Activated CD4-positive, alpha-beta T cell treated with anti-CD3 and anti-CD28 coated beads, Interleukin-2, amount 10 ng/mL, durations not matched to agents 24 days and 14 days (primary cell): ENCODE results near the gene IRX4. TPM values are rescaled to one million over a fixed set of nuclear protein-coding genes. Genes with fewer than 3 reads are reported as not detected.

Experiments
- DNase-seq: peaks from one replicate; pipeline ENCODE4 v3.0.0; 2022
- H3K27ac Mint-ChIP-seq: one replicate; pipeline ENCODE4 v1.8.0; 2022; ENCODE audit warnings: mild to moderate bottlenecking, mixed read lengths
- H3K27me3 Mint-ChIP-seq: one replicate; pipeline ENCODE4 v1.8.0; 2022; ENCODE audit warnings: mixed read lengths
- H3K36me3 Mint-ChIP-seq: one replicate; pipeline ENCODE4 v1.8.0; 2022; ENCODE audit warnings: low read depth, mild to moderate bottlenecking, mixed read lengths
- H3K4me1 Mint-ChIP-seq: one replicate; pipeline ENCODE4 v1.8.0; 2021; ENCODE audit warnings: mixed read lengths
- H3K4me3 Mint-ChIP-seq: one replicate; pipeline ENCODE4 v1.8.0; 2022; ENCODE audit warnings: mild to moderate bottlenecking, moderate library complexity, mixed read lengths
- H3K9me3 Mint-ChIP-seq: one replicate; pipeline ENCODE4 v1.8.0; 2021; ENCODE audit warnings: mixed read lengths
- intact Hi-C: fragments of 100-400 bp; cut with micrococcal nuclease; formaldehyde crosslinking; loops from one replicate; pipeline ENCODE4 v1.15.1; 2023
- total RNA-seq: library from RNA; stranded (reverse); gene quantifications from 2 replicates; pipeline ENCODE4 v1.2.3, GENCODE V29; 2022

Gene IRX4
- total RNA-seq, 1 donor from 2014 or later: not detected

DNA sequence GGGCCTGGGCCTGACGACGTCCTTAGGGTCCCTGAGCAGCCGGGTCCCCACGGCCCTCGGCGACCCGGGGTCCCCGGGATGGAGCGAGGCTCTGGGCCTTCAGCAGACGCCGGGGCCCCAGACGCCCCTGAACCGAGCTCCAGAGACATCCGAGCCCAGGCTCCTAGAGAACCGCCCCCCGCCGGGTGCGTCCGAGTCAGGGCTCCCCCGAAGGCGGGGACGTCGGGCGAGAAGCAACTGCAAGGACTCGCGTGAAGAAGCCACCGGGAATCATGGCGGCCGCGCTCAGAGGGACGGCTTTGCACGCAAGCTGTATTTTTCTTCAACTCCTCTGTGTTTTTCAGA, 25.5 kb downstream of the IRX4 start:
- no peak overlapping the region for H3K27ac Mint-ChIP-seq
- peaks cover 20% of the 10 kb centered on the region for H3K27me3 Mint-ChIP-seq
- no peak overlapping the region for H3K4me3 Mint-ChIP-seq
- intact Hi-C loops: no loop called here
- no peaks in the 10 kb centered on the region for H3K4me1 Mint-ChIP-seq
- H3K36me3 Mint-ChIP-seq: no peaks in the 10 kb centered on the region
- no peak for DNase-seq
- no peaks in the 10 kb centered on the region for H3K9me3 Mint-ChIP-seq

DNA sequence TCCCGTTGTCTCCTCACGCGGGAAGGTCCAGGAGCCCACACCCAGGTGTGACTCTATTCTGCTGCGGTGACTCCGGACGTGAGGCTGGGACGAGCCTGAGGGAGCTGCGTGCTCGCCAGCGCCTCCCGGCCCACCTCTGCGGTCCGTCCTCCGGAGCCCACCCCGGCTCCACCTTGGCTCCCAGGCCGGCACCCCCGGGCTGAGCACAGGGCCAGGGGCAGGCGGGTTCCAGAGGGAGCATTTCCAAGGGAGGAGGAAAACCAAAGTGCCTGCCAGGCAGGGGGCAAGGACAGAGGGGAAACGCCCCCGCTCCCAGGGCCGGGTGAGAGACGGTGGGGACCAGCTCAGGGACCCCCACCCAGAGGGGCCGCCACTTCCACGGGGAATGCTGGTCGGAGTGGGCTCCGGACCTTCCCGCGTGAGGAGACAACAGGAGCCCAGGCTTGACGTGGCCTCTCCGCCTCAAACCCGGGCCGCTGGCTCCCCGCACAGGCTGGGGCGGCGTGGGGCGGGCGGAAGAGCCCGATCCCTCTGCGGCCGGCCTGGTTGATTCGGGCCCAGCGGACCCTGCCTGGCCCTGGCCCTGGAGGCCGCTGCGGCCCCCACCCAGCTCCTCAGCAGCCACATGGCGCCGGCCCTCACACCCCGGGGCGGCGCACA, 26.0 kb downstream of the IRX4 start:
- intact Hi-C loops: no loop called here
- Mint-ChIP-seq H3K4me3 (no peak overlapping the region), H3K27me3 (peaks cover 24% of the 10 kb centered on the region), H3K9me3 (no peaks in the 10 kb centered on the region), H3K4me1 (no peaks in the 10 kb centered on the region), H3K27ac (no peak overlapping the region), H3K36me3 (no peaks in the 10 kb centered on the region)
- DNase-seq: no peak

DNA sequence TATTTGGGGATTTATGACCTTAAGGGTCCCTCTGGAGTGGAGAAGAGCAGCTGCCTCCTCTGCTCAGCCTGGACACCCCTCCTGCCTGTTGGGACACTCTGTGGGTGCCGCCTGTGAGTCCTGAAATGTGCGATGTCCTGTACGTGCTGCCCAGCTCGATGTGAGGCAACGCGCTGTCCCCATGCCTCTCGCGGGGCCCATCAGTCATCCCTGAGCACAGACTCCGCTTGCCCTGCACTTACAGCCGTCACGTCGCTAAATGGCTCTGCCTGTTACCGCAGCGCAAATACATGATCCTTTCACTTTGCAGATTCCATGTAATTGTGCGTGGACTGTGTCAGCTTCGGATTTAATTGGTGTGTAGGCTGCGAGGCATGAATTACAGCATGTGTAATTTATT, 27.1 kb downstream of the IRX4 start:
- Mint-ChIP-seq H3K9me3 (no peaks in the 10 kb centered on the region), H3K4me3 (no peak overlapping the region), H3K36me3 (no peaks in the 10 kb centered on the region), H3K4me1 (no peaks in the 10 kb centered on the region), H3K27me3 (peaks cover 33% of the 10 kb centered on the region), H3K27ac (no peak overlapping the region)
- no peak for DNase-seq
- intact Hi-C loops: no loop called here

DNA sequence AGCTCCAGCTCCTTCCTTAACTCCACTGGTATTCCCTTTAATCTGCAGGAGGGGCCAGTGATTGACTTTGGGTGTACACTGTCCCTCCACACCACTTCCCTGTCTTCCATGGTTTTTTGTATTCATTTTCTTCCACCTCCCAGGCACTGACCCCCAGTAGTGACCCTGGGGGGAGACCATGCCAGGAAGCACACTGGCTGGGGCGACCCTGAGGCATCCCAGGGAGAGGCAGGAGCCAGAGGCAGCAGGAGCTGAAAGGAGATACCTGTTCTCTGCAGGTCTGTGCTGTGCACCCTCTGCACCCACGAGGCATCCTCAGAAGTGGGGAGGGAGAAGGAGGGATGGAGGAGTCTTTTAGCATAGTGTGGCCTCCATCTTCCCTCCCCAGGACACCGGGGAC, 27.6 kb downstream of the IRX4 start:
- Mint-ChIP-seq H3K36me3 (no peaks in the 10 kb centered on the region), H3K27ac (no peak overlapping the region), H3K9me3 (no peaks in the 10 kb centered on the region), H3K4me3 (no peak overlapping the region), H3K27me3 (peaks cover 38% of the 10 kb centered on the region), H3K4me1 (no peaks in the 10 kb centered on the region)
- intact Hi-C loops: no loop called here
- DNase-seq: no peak

DNA sequence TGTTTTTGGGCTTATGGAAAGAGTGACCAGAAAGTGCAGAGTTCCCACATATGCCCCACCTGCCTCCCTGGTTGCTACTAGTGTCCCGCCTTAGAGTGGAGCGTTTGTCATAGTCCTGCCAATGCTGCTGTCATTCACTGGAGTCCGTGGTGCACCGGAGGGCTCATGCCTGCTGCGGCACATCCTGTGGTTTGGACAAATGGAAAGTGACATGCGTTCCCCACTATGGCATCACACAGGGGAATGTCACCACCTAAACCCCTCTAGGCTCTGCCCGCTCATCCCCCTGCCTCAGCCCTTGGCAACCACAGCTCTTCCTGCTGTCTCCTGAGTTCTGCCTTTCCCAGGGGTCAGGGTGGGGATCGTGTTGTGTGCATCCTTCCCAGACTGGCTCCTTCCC, 29.2 kb downstream of the IRX4 start:
- H3K27me3 Mint-ChIP-seq: peaks cover 47% of the 10 kb centered on the region
- H3K4me1 Mint-ChIP-seq: no peaks in the 10 kb centered on the region
- no peaks in the 10 kb centered on the region for H3K9me3 Mint-ChIP-seq
- no peak overlapping the region for H3K27ac Mint-ChIP-seq
- H3K4me3 Mint-ChIP-seq: no peak overlapping the region
- intact Hi-C loops: no loop called here
- H3K36me3 Mint-ChIP-seq: no peaks in the 10 kb centered on the region
- DNase-seq: no peak

DNA sequence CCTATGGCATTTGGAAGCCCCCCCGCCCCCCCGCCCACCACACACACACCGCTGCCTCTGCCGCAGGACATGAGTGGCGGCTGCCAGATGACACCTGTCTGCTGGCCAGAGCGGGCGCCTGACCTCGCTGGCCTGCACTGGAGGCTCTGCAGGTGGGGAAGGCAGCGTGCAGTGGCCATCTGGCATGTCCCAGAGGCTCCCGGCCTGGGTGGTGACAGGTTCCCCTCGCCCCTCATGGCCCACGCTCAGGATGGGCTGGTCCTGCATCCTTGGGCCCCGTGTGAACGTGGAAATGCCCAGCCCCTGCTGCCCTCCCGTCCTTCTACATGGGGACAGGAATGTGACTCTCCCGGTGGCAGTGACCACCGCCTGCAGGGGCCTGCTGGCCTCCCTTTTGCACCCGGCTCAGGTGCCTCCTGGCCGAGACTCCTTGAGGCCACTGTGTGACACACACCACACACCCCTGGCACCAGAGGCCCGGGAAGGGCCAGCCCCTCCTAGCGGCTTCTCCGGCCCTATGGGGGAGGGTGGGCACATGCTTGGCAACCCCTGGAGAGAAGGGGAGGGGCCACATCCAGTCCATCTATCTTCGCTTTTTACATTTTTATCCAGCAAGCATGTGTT, 30.3 kb downstream of the IRX4 start:
- Mint-ChIP-seq H3K27ac (no peak overlapping the region), H3K27me3 (peaks cover 47% of the 10 kb centered on the region), H3K4me1 (no peaks in the 10 kb centered on the region), H3K36me3 (no peaks in the 10 kb centered on the region), H3K9me3 (no peaks in the 10 kb centered on the region), H3K4me3 (no peak overlapping the region)
- intact Hi-C loops: no loop called here
- DNase-seq: no peak

DNA sequence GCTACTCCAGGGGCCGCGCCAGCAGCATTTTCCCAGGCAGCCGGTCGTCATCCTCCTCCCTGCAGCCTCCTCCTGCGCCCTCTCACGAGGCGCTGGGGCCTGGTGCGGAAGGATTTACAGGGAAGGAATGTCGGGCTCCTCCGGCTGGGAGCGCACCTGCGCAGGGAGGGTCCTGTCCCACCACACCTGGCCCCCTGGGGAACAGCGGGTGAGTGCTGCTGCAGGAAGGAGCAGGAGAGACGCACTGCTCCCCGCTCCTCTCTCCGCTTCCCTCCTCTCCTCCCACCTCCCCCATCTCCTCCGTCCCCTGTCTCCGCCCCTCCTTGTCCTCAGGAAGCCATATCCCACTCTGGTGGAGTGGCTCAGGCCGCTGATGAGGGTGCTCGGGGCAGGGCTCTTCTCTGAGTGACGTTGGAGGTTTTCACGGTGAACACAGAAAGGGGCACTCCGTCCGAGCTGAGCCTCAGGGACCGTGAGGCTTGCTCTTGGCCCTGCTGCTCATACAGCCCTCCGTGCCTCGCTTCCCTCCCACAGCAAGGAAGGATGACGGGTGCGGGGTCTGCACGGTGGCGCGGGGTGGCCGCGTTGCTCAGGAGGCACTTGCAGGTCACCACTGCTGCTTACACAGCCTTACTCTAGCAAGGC, 31.3 kb downstream of the IRX4 start:
- Mint-ChIP-seq H3K27me3 (peaks cover 49% of the 10 kb centered on the region), H3K4me3 (no peak overlapping the region), H3K36me3 (no peaks in the 10 kb centered on the region), H3K27ac (no peak overlapping the region), H3K9me3 (no peaks in the 10 kb centered on the region), H3K4me1 (no peaks in the 10 kb centered on the region)
- intact Hi-C loops: no loop called here
- DNase-seq: no peak

- H3K27ac Mint-ChIP-seq: no peak overlapping the region
- DNase-seq: no peak
- no peaks in the 10 kb centered on the region for H3K9me3 Mint-ChIP-seq
- intact Hi-C loops: no loop called here
- H3K36me3 Mint-ChIP-seq: no peaks in the 10 kb centered on the region
- H3K4me3 Mint-ChIP-seq: no peak overlapping the region
- peaks cover 47% of the 10 kb centered on the region for H3K27me3 Mint-ChIP-seq
- no peaks in the 10 kb centered on the region for H3K4me1 Mint-ChIP-seq
Observed at GRCh38 chr5:1850324-1851154, 32.2 kb downstream of the IRX4 start.

GRCh38 chr5:1847611-1848010, 35.1 kb downstream of the IRX4 start:
- no peaks in the 10 kb centered on the region for H3K9me3 Mint-ChIP-seq
- no peak overlapping the region for H3K4me3 Mint-ChIP-seq
- no peak for DNase-seq
- intact Hi-C loops: no loop called here
- no peak overlapping the region for H3K27ac Mint-ChIP-seq
- peaks cover 30% of the 10 kb centered on the region for H3K27me3 Mint-ChIP-seq
- H3K36me3 Mint-ChIP-seq: no peaks in the 10 kb centered on the region
- no peaks in the 10 kb centered on the region for H3K4me1 Mint-ChIP-seq

DNA sequence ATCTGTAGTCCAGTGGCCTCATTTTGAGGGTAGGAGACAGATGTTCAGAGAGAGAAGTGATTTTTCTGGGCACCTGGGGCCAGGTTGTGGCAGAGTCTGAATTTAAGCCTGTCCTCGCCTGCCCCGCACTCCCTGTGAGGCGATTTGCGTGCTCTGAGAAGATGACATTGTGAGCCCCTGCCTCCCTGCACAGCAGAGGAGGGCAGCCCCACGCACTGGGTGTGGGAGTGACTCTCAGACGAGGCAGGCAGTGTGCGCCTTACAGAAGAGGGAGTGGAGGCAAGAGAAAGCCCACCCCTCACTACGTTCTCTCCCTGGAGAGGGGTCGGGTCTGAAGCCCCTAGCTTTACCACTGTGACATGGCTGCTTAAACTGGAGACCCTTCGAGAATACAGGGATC, 35.7 kb downstream of the IRX4 start:
- peaks cover 29% of the 10 kb centered on the region for H3K27me3 Mint-ChIP-seq
- H3K27ac Mint-ChIP-seq: no peak overlapping the region
- no peak overlapping the region for H3K4me3 Mint-ChIP-seq
- intact Hi-C loops: no loop called here
- H3K9me3 Mint-ChIP-seq: no peaks in the 10 kb centered on the region
- H3K36me3 Mint-ChIP-seq: no peaks in the 10 kb centered on the region
- DNase-seq: no peak
- H3K4me1 Mint-ChIP-seq: no peaks in the 10 kb centered on the region

DNA sequence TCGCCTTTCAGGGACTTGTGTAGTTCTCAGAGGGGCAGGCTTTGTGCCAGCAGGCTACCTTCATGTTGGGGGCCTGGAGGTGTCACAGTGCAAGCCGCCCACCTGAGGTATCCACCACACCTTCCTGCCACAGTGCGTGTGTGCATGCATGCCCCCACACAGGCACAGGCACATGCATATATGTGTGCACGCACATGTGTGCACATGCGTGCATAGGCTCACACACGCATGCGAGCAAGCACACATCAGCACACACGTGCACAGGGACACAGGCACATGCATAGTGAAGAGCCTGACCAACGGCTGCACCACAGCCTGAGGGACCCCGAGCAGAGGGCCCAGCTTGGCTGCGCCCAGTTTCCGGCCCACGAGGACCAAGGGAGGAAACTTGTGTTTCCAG, 36.1 kb downstream of the IRX4 start:
- no peaks in the 10 kb centered on the region for H3K9me3 Mint-ChIP-seq
- intact Hi-C loops: no loop called here

GRCh38 chr5:1845696-1846095, 37.0 kb downstream of the IRX4 start:
- no peak overlapping the region for H3K4me3 Mint-ChIP-seq
- H3K36me3 Mint-ChIP-seq: no peaks in the 10 kb centered on the region
- DNase-seq: no peak
- intact Hi-C loops: no loop called here
- H3K27me3 Mint-ChIP-seq: peaks cover 18% of the 10 kb centered on the region
- H3K27ac Mint-ChIP-seq: no peak overlapping the region
- no peaks in the 10 kb centered on the region for H3K4me1 Mint-ChIP-seq
- no peaks in the 10 kb centered on the region for H3K9me3 Mint-ChIP-seq

More for the DNA sequence above, 36.1 kb downstream of the IRX4 start:
- H3K27me3 Mint-ChIP-seq: peaks cover 24% of the 10 kb centered on the region
- no peak for DNase-seq
- no peak overlapping the region for H3K27ac Mint-ChIP-seq
- no peaks in the 10 kb centered on the region for H3K4me1 Mint-ChIP-seq
- no peaks in the 10 kb centered on the region for H3K36me3 Mint-ChIP-seq
- H3K4me3 Mint-ChIP-seq: no peak overlapping the region

DNA sequence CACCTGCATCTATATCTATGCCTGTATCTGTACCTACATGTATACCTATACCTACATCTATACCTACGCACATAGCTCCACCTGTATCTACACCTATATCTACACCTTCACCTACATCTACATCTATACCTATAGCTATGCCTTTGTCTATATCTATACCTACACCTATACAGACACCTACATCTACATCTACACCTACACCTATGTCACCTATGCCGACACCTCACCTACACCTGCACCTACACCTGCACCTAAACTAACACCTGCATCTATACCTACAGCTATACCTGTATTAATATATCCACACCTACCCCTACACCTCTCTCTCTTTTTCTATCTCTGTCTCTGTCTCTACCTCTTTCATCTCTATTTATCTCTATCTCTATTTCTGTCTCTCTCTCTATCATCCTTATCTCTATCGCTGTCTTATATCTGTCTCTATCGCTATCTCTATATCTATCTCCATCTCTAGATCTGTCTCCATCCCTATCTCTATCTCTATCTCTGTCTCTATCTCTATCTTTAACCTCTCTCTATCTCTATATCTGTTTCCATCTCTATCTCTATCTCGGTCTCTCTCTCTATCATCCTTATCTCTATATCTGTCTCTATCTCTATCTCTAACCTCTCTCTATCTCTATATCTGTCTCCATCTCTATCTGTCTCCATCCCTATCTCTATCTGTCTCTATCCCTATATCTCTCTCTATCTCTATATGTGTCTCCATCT, 37.9 kb downstream of the IRX4 start:
- no peaks in the 10 kb centered on the region for H3K9me3 Mint-ChIP-seq
- H3K27ac Mint-ChIP-seq: no peak overlapping the region
- H3K27me3 Mint-ChIP-seq: peaks cover 12% of the 10 kb centered on the region
- no peak overlapping the region for H3K4me3 Mint-ChIP-seq
- no peaks in the 10 kb centered on the region for H3K4me1 Mint-ChIP-seq
- no peaks in the 10 kb centered on the region for H3K36me3 Mint-ChIP-seq
- intact Hi-C loops: no loop called here
- DNase-seq: no peak
